ENCODE results near the gene MYO1C. TPM values are rescaled to one million over a fixed set of nuclear protein-coding genes. Genes with fewer than 3 reads are reported as not detected.

MYO1C gene
- polyA plus RNA-seq, 1 donor from 2014 or later = 5.7 TPM

- Histone ChIP-seq H2AFZ (ENCODE audit: low read depth, low read length) (no peak overlapping the region), H3K36me3 (ENCODE audit: insufficient read depth, low read length) (no peaks in the 10 kb centered on the region)
Measured at GRCh38 chr17:1470755-1471462, 21.6 kb downstream of the MYO1C start.

GRCh38 chr17:1470071-1470754 lies 22.3 kb downstream of the MYO1C start:
- Histone ChIP-seq H3K36me3 (ENCODE audit: insufficient read depth, low read length) (no peaks in the 10 kb centered on the region), H3K4me2 (ENCODE audit: low read length) (no peak overlapping the region)
- no peak for TF ChIP-seq REST (IDR thresholded peaks at IDR 0.05; ENCODE audit: borderline replicate concordance)
- no peak for TF ChIP-seq EP300 (conservative IDR thresholded peaks at IDR 0.05; ENCODE audit: poor library complexity, severe bottlenecking)
- TF ChIP-seq MXI1 (conservative IDR thresholded peaks at IDR 0.05; ENCODE audit: poor library complexity, severe bottlenecking) = no peak
- no peak for TF ChIP-seq POLR2AphosphoS5 (IDR thresholded peaks at IDR 0.05)
- no peak for TF ChIP-seq SMC3 (conservative IDR thresholded peaks at IDR 0.05; ENCODE audit: poor library complexity)
- TF ChIP-seq EZH2 (IDR thresholded peaks at IDR 0.05; ENCODE audit: borderline replicate concordance, insufficient read depth, low read length, poor library complexity, severe bottlenecking) = no peak

More at GRCh38 chr17:1470755-1471462, 21.6 kb downstream of the MYO1C start:
- H3K4me3 ChIP-seq (ENCODE audit: low read length) = no peak overlapping the region
- H4K20me1 ChIP-seq (ENCODE audit: insufficient read depth) = no peaks in the 10 kb centered on the region
- H3K9me3 ChIP-seq (ENCODE audit: low read length) = no peaks in the 10 kb centered on the region
- no peaks in the 10 kb centered on the region for H3K79me2 ChIP-seq (replicated peaks; ENCODE audit: insufficient read depth, low read length)
- no peaks in the 10 kb centered on the region for H3K27me3 ChIP-seq (ENCODE audit: insufficient read depth, low read depth, low read length)
- H3K4me2 ChIP-seq (ENCODE audit: low read length) = no peak overlapping the region
- no peak overlapping the region for H3K9ac ChIP-seq (ENCODE audit: low read length)
- no peaks in the 10 kb centered on the region for H3F3A ChIP-seq (ENCODE audit: insufficient read depth, low read length, poor library complexity, severe bottlenecking)
- no peak for TF ChIP-seq RAD21 (conservative IDR thresholded peaks at IDR 0.05)
- TF ChIP-seq POLR2AphosphoS5 (IDR thresholded peaks at IDR 0.05) = no peak
- TF ChIP-seq CTCF (IDR thresholded peaks at IDR 0.05; ENCODE audit: poor library complexity, severe bottlenecking) = no peak
- no peak for TF ChIP-seq EP300 (conservative IDR thresholded peaks at IDR 0.05; ENCODE audit: poor library complexity, severe bottlenecking)
- H3K27ac ChIP-seq (ENCODE audit: low read length) = no peak overlapping the region
- no peaks in the 10 kb centered on the region for H3K9me2 ChIP-seq (ENCODE audit: insufficient read depth, low read length)

More at GRCh38 chr17:1470071-1470754, 22.3 kb downstream of the MYO1C start:
- Histone ChIP-seq H3K9me3 (ENCODE audit: low read length) (no peaks in the 10 kb centered on the region), H4K20me1 (ENCODE audit: insufficient read depth) (no peaks in the 10 kb centered on the region), H3K27me3 (ENCODE audit: insufficient read depth, low read depth, low read length) (no peaks in the 10 kb centered on the region), H2AFZ (ENCODE audit: low read depth, low read length) (no peak overlapping the region), H3K4me3 (ENCODE audit: low read length) (no peak overlapping the region), H3K27ac (ENCODE audit: low read length) (no peak overlapping the region), H3F3A (ENCODE audit: insufficient read depth, low read length, poor library complexity, severe bottlenecking) (no peaks in the 10 kb centered on the region), H3K79me2 (replicated peaks; ENCODE audit: insufficient read depth, low read length) (no peaks in the 10 kb centered on the region), H3K9ac (ENCODE audit: low read length) (no peak overlapping the region), H3K9me2 (ENCODE audit: insufficient read depth, low read length) (no peaks in the 10 kb centered on the region)

Data from neural cell (in vitro differentiated cells).